Esophagus squamous epithelium (tissue), 4 donors: Measurements from ENCODE around the gene PIEZO1.

Experiments used
- POLR2A ChIP-seq, 4 donors: fragments of 450-650 bp; IDR thresholded peaks; one replicate each; pipeline ENCODE4 v1.6.1; 2017; ENCODE audit warnings: antibody characterized with exemption in 4 of 4, mild to moderate bottlenecking in 4 of 4, moderate library complexity in 3 of 4
- TF ChIP-seq, protein P1 (sequence below), 6 experiments: fragments of 450-650 bp in 4 of 6; fragments of 200-600 bp in 2 of 6; sonication (generic) in 2 of 6; IDR thresholded peaks; one replicate each; pipeline ENCODE4 v1.5.1; 2016 to 2019; ENCODE audit warnings: antibody characterized with exemption in 6 of 6, mild to moderate bottlenecking in 4 of 6, moderate library complexity in 4 of 6

DNA sequence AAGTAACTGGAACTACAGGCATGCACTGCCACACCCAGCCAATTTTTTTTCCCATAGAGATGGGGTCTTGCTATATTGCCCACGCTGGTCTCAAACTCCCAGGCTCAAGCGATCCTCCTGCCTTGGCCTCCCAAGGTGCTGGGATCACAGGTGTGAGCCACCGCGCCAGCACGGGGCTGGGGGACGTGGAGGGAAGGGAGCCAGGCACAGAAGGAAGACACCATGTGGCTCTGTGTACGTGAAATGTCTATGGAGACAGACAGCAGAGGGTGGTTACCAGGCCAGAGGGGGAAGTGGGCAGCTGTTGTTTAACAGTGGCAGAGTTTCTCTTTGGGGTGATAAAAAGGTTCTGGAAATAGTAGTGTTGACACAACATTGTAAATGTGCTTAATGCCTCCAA lies 4.6 kb upstream of the PIEZO1 start:
- TF ChIP-seq POLR2A (IDR thresholded peaks at IDR 0.05), result no peak
- TF ChIP-seq, protein P1, sequence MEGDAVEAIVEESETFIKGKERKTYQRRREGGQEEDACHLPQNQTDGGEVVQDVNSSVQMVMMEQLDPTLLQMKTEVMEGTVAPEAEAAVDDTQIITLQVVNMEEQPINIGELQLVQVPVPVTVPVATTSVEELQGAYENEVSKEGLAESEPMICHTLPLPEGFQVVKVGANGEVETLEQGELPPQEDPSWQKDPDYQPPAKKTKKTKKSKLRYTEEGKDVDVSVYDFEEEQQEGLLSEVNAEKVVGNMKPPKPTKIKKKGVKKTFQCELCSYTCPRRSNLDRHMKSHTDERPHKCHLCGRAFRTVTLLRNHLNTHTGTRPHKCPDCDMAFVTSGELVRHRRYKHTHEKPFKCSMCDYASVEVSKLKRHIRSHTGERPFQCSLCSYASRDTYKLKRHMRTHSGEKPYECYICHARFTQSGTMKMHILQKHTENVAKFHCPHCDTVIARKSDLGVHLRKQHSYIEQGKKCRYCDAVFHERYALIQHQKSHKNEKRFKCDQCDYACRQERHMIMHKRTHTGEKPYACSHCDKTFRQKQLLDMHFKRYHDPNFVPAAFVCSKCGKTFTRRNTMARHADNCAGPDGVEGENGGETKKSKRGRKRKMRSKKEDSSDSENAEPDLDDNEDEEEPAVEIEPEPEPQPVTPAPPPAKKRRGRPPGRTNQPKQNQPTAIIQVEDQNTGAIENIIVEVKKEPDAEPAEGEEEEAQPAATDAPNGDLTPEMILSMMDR (IDR thresholded peaks at IDR 0.05), result no peak
